Panc1 (cell line): ENCODE data around the gene TRAF7. TPM values are rescaled to one million over a fixed set of nuclear protein-coding genes. Genes with fewer than 3 reads are reported as not detected.
"Not testable (repeated sequence)": the region's sequence is repeated elsewhere in the genome, so short reads cannot be mapped to it uniquely, and the experiment has no call there.

Experiments used
- ATAC-seq: fragments of 200-7000 bp; cut with Tn5 transposase; 2 replicates; pipeline ENCODE4 v1.9.1; 2020; ENCODE audit warnings: mild to moderate bottlenecking, moderate library complexity
- BruUV-seq: library from RNA; stranded (reverse); fragments of 400-500 nt; replicated peaks from 2 replicates; lab custom pipeline; 2021; lab: Mats Ljungman, UMichigan
- CTCF ChIA-PET: fragments of 300-600 bp; sonication (Branson Sonifier 250); formaldehyde crosslinking; loops from one replicate; lab custom pipeline; 2022; ENCODE audit warnings: antibody characterized with exemption; lab: Charles Lee
- POLR2A ChIA-PET: fragments of 300-600 bp; sonication (Branson Sonifier 250); formaldehyde crosslinking; loops from one replicate; lab custom pipeline; 2022; ENCODE audit warnings: antibody characterized with exemption; lab: Charles Lee
- DNase-seq: peaks from one replicate; pipeline ENCODE4 v3.0.0-alpha.2; 2010; ENCODE audit warnings: low read depth, low spot score
- H3K27ac ChIP-seq: 2 replicates; pipeline ENCODE4 v1.5.1; 2011; ENCODE audit warnings: mild to moderate bottlenecking, low read length, inconsistent platforms
- H3K27me3 ChIP-seq: fragments of 200-500 bp; sonication (Bioruptor generic); 2 replicates; pipeline ENCODE4 v1.6.0; 2014; ENCODE audit warnings: low read length, inconsistent platforms; ENCODE audit not compliant: control insufficient read depth, insufficient read depth
- H3K36me3 ChIP-seq: fragments of 200-500 bp; sonication (Bioruptor generic); 2 replicates; pipeline ENCODE4 v1.5.1; 2014; ENCODE audit warnings: inconsistent platforms, mild to moderate bottlenecking, low read length, moderate library complexity; ENCODE audit not compliant: control insufficient read depth, insufficient read depth
- H3K4me1 ChIP-seq: 2 replicates; pipeline ENCODE4 v1.5.1; 2011; ENCODE audit warnings: inconsistent platforms, mild to moderate bottlenecking, low read length, moderate library complexity; ENCODE audit not compliant: control insufficient read depth, insufficient read depth
- H3K4me3 ChIP-seq, 2 experiments: 2 replicates each; pipeline ENCODE4 v1.5.1; 2011 to 2012; ENCODE audit warnings: low read depth in 2 of 2, low read length in 2 of 2, mild to moderate bottlenecking in 2 of 2, inconsistent platforms in 1 of 2, moderate library complexity in 1 of 2
- H3K9me3 ChIP-seq: fragments of 200-500 bp; sonication (Bioruptor generic); 2 replicates; pipeline ENCODE4 v1.5.1; 2014; ENCODE audit warnings: low read depth, mild to moderate bottlenecking, inconsistent platforms, low read length, moderate library complexity; ENCODE audit not compliant: control insufficient read depth, insufficient read depth
- in situ Hi-C: cut with HindIII; loops from 2 replicates; pipeline ENCODE4 v1.10.0; 2016; ENCODE audit warnings: low sequenced_read_pairs, low pct_unique_long_range_greater_than_20kb
- intact Hi-C: fragments of 100-400 bp; cut with micrococcal nuclease; formaldehyde crosslinking; loops from one replicate; pipeline ENCODE4 v1.10.0; 2022; ENCODE audit not compliant: unreplicated experiment
- total RNA-seq: library from RNA; stranded (reverse); gene quantifications from one replicate; pipeline ENCODE4 v1.2.1, GENCODE V29; 2021; ENCODE audit not compliant: unreplicated experiment

Gene TRAF7
- total RNA-seq, 1 experiment from 2014 or later, result 108 TPM

DNA sequence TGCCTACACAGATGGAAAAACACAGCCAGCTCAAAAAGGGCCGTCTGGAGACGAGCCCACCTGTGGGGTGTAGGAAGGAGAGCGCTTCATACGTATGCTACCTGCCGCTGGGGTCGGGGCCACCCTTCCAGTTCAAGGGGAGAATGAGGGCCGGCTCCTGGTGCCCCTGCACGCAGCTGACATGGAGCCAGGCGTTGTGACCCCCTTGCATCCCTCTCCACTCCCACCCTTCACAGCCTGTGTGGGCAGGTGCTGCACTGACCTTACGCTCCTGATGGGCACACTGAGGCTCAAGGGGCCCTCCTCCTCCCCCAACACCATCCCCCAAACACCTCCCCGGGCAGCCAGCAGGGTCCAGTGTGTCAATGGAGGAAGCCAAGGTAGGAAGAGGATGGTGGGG lies 30.0 kb upstream of the TRAF7 start:
- H3K36me3 ChIP-seq, intact Hi-C loops, BruUV-seq, DNase-seq, H3K27me3 ChIP-seq, CTCF ChIA-PET, in situ Hi-C loops, H3K9me3 ChIP-seq, ATAC-seq: not testable (repeated sequence)
- POLR2A ChIA-PET, result interaction anchor here (0.6 kb wide), 1 partner anchor 345 kb away, joined by 4 read pairs; no protein-coding TSS in a partner anchor
- Histone ChIP-seq H3K4me1 (peaks cover 49% of the 10 kb centered on the region), H3K4me3 (peak overlapping the region; percentile 11 to 29; a peak in 2 of 4 replicates), H3K27ac (peak overlapping the region; percentile 91)

DNA sequence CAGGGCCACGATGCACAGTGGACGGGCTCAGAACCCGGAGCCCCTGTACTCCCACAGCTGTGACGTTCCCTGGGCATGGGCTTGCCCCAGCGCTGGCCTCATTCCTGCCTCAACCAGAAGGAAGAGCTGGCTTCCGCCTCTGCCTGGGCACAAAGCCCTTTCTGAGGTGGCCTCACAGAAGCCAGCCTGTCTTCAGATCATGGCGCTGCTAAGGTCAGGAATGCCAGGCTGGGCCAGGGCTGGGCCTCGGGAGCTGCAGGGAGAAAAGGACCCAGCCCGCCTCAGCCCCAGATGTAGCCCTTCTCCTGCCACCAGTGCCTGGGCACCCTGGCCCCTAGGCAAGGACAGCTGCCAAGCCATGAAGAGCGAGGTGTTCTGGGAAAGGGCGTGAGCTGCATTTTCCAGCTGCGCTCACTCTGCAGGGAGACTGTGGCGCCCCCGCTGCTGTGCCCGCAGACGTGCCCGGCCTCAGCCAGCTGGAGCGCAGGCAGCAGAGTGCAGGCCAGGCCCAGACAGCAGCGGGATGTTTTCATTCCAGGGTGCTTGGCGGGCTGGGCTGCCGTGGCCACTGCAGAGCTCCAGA lies 29.3 kb upstream of the TRAF7 start:
- H3K27me3 ChIP-seq, BruUV-seq, intact Hi-C loops, in situ Hi-C loops, CTCF ChIA-PET, H3K4me3 ChIP-seq, DNase-seq, H3K9me3 ChIP-seq, H3K36me3 ChIP-seq, ATAC-seq, POLR2A ChIA-PET: not testable (repeated sequence)
- Histone ChIP-seq H3K4me1 (peaks cover 42% of the 10 kb centered on the region), H3K27ac (peak overlapping the region; percentile 91)

DNA sequence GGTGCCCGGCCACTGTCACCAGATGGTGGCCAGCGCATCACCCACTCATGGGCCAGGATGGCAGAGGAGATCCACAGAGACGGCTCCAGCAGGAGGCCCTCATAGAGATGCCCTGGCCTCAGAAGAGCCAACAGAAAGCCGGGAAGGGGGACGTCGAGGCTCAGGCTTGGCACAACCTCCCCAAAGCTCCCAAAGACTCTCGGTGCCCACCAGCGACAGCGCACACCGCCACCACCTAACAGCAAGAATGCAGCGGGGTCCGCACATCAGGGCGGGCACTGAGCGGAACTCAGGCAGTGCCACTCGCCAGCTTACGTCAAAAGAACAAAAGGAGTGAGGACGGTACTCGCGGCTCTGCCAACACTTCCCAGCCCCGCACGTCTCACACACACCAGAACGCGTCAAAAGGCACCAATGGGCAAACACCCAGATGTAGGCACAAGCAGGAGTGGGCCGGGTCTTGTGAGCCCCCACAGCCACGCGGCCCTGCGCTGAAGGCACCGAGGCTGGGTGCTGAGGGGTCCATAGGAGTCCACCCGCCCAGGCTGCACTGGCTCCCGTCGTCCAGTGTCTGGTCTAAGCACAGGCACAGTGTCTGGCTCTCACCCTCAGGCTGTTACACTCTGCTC lies 28.5 kb upstream of the TRAF7 start:
- H3K9me3 ChIP-seq, ATAC-seq, H3K36me3 ChIP-seq, intact Hi-C loops, H3K4me3 ChIP-seq, in situ Hi-C loops, H3K27me3 ChIP-seq, CTCF ChIA-PET, DNase-seq, BruUV-seq: not testable (repeated sequence)
- POLR2A ChIA-PET, result interaction anchor here (0.7 kb wide), 1 partner anchor 344 kb away, joined by 3 read pairs; no protein-coding TSS in a partner anchor
- H3K27ac ChIP-seq, result peak overlapping the region; percentile 91
- H3K4me1 ChIP-seq, result peaks cover 41% of the 10 kb centered on the region

DNA sequence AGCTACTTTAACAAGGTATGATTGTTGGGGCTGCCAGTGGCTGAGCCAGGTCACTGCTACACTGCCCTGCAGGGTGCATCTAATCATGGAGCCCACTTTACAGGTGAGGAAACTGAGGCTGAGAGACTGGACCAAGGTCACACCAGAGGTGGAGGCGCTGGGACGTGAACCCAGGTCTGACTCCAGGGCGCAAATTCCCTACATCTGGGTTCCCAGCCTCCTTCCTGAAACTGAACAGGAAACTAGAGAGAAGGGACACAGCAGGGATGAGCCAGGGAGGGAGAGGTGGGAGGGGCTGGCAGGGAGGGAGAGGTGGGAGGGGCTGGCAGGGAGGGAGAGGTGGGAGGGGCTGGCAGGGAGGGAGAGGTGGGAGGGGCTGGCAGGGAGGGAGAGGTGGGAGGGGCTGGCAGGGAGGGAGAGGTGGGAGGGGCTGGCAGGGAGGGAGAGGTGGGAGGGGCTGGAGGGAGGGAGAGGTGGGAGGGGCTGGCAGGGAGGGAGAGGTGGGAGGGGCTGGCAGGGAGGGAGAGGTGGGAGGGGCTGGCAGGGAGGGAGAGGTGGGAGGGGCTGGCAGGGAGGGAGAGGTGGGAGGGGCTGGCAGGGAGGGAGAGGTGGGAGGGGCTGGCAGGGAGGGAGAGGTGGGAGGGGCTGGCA lies 27.8 kb upstream of the TRAF7 start:
- intact Hi-C loops, H3K4me3 ChIP-seq, H3K36me3 ChIP-seq, H3K27me3 ChIP-seq, BruUV-seq, CTCF ChIA-PET, in situ Hi-C loops, POLR2A ChIA-PET, ATAC-seq, DNase-seq, H3K9me3 ChIP-seq: not testable (repeated sequence)
- Histone ChIP-seq H3K27ac (peak overlapping the region; percentile 91), H3K4me1 (peaks cover 38% of the 10 kb centered on the region)

DNA sequence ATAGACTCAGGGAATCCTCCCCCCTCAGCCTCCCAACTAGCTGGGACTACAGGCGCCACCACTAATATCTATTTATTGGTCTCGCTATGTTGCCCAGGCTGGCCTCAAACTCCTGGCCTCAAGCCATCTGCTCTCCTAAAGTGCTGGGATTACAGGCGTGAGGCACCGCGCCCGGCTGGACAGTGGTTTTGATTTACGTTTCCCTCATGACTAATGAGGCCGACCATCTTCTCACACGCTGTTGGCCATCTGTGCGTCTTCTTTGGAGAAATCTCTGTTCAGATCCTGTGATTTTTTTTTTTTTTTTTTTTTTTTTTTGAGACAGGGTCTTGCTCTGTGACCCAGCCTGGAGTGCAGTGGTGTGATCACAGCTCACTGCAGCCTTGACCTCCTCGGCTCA lies 26.3 kb upstream of the TRAF7 start:
- CTCF ChIA-PET, result interaction anchor here (0.6 kb wide), 1 partner anchor 22 kb away, joined by 8 read pairs; no protein-coding TSS in a partner anchor
- H3K27me3 ChIP-seq, intact Hi-C loops, DNase-seq, BruUV-seq, H3K9me3 ChIP-seq, H3K36me3 ChIP-seq, in situ Hi-C loops: not testable (repeated sequence)
- POLR2A ChIA-PET, result interaction anchor here (0.7 kb wide), 1 partner anchor 163 kb away, joined by 17 read pairs; no protein-coding TSS in a partner anchor
- Histone ChIP-seq H3K27ac (peak overlapping the region; percentile 82), H3K4me1 (peaks cover 29% of the 10 kb centered on the region), H3K4me3 (peak overlapping the region; percentile 18 to 44; a peak in 2 of 4 replicates)
- ATAC-seq, result 0 out of 2 replicates have a peak, but pooled peaks have one; percentile 1

DNA sequence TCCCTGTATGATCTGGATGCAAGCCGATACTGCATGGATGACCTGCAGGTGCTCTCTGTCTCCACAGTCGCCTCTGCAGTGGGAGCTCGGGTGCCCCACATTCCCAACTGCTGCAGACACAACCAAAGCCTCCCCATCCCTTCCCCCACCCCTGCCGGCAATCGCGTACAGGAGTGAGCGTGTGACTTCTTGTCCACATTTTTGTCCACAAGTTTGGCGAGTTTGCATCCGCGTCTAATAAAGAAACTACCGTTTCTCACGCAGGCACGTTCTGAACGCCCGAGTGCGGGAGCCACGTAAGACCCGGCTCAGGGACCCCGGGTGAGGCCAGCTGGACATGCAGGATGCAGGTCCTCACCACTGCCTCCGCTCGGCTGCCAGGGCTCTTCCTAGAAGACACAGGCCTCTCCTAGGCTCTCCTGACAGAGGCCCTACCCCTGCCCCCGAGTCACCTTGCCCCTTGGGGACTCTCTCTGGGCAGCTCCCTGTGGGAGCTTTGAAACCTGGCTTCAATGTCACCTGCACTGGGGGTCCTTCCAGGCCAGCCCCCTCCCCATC lies 25.6 kb upstream of the TRAF7 start:
- H3K36me3 ChIP-seq, in situ Hi-C loops, DNase-seq, intact Hi-C loops, CTCF ChIA-PET, ATAC-seq, H3K27me3 ChIP-seq, BruUV-seq, H3K9me3 ChIP-seq, POLR2A ChIA-PET: not testable (repeated sequence)
- peak overlapping the region; percentile 82 for H3K27ac ChIP-seq
- peaks cover 26% of the 10 kb centered on the region for H3K4me1 ChIP-seq
- H3K4me3 ChIP-seq, result peak overlapping the region; percentile 4 to 32; a peak in 3 of 4 replicates

DNA sequence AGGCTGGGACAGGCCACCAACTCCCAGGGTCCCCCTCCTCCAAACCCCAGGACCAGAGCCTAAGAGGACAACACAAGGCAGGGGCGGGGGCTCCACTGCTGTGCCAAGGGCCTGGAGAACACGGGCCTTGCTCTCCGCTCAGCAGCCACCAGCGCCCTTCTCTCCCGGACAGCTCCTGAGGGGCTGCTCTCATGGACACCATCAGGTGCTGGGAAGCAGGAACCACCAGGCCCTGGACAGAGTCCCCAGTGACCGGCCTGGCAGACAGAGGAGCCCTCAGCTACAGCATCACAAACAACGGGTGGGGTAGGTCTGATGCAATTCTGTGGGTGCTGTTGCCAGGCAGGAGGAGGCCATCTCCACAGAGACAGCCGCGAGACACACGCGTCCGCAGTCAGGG lies 21.8 kb upstream of the TRAF7 start:
- intact Hi-C loops, DNase-seq, CTCF ChIA-PET, H3K27me3 ChIP-seq, ATAC-seq, H3K36me3 ChIP-seq, BruUV-seq, H3K4me1 ChIP-seq, POLR2A ChIA-PET, in situ Hi-C loops, H3K9me3 ChIP-seq: not testable (repeated sequence)
- H3K4me3 ChIP-seq, result peak overlapping the region; percentile 37 to 42
- peak overlapping the region; percentile 51; the same call in 1 of the 2 replicates for H3K27ac ChIP-seq
